K562 (cell line): ENCODE results near the gene RGS6. TPM values are rescaled to one million over a fixed set of nuclear protein-coding genes. Genes with fewer than 3 reads are reported as not detected.

Experiments
- ATAC-seq: fragments of 200-7000 bp; cut with Tn5 transposase; 3 replicates; pipeline ENCODE4 v1.9.1; 2020; ENCODE audit warnings: moderate library complexity
- BruUV-seq: library from RNA; stranded (reverse); fragments of 400-500 nt; replicated peaks from 2 replicates; lab custom pipeline; 2021; lab: Mats Ljungman, UMichigan
- CTCF ChIA-PET: fragments of 300-600 bp; formaldehyde crosslinking; extraction: SDS; loops from one replicate; lab custom pipeline; 2021; ENCODE audit warnings: low intra/inter-chr PET ratio; lab: Yijun Ruan, JAX
- POLR2A ChIA-PET: fragments of 300-600, 350-650 bp; sonication (Branson Sonifier 250); formaldehyde crosslinking; extraction: SDS; loops from one replicate; lab custom pipeline; 2021; ENCODE audit warnings: antibody characterized with exemption, inconsistent platforms; lab: Yijun Ruan, JAX
- DNase-seq, 4 experiments: peaks; one replicate each; pipeline versions ENCODE4 v3.0.0 to v3.0.0-alpha.2; 2011 to 2018; ENCODE audit warnings: low spot score in 3 of 4, mixed read lengths in 3 of 4; ENCODE audit errors: extremely low read depth in 1 of 4
- FAIRE-seq: peaks from 2 replicates; lab custom pipeline; 2011; peaks lifted over from hg19 to GRCh38; lab: Jason Lieb, UNC
- H2AFZ ChIP-seq: 2 replicates; pipeline ENCODE4 v1.6.0; 2011; ENCODE audit warnings: low read depth, low read length, control low read depth, inconsistent platforms
- H3K27ac ChIP-seq: fragments of 200-600 bp; 3 replicates; pipeline ENCODE4 v1.8.0; 2011; ENCODE audit warnings: low read depth, mild to moderate bottlenecking, control low read depth, inconsistent platforms, low read length, moderate library complexity, mixed read lengths; ENCODE audit errors: extremely low read depth
- H3K27me3 ChIP-seq, 2 experiments: fragments of 300-600 bp in 1 of 2; 2 replicates in 1 of 2; 3 replicates in 1 of 2; pipeline versions ENCODE4 v1.6.0 to v1.8.0; 2011; ENCODE audit warnings: inconsistent platforms in 2 of 2, low read length in 2 of 2, mild to moderate bottlenecking in 1 of 2, mixed read lengths in 1 of 2, moderate library complexity in 1 of 2; ENCODE audit not compliant: control insufficient read depth in 2 of 2, insufficient read depth in 2 of 2
- H3K36me3 ChIP-seq: fragments of 300-600 bp; 3 replicates; pipeline ENCODE4 v1.8.0; 2011; ENCODE audit warnings: mild to moderate bottlenecking, low read length, inconsistent platforms; ENCODE audit not compliant: control insufficient read depth, insufficient read depth
- H3K4me1 ChIP-seq, 2 experiments: fragments of 200-600 bp in 1 of 2; replicated peaks in 1 of 2; 2 replicates in 1 of 2; 3 replicates in 1 of 2; pipeline versions ENCODE4 v1.5.1 to v1.8.0; 2011; ENCODE audit warnings: inconsistent platforms in 2 of 2, low read length in 2 of 2, mild to moderate bottlenecking in 1 of 2, mixed read lengths in 1 of 2, moderate library complexity in 1 of 2; ENCODE audit not compliant: control insufficient read depth in 2 of 2, insufficient read depth in 2 of 2
- H3K4me2 ChIP-seq: 2 replicates; pipeline ENCODE4 v1.6.1; 2011; ENCODE audit warnings: low read length, control low read depth, inconsistent platforms, mixed read lengths; ENCODE audit not compliant: insufficient read depth
- H3K4me3 ChIP-seq: fragments of 200-600 bp; sonication (generic), shearing (Covaris generic); 2 replicates; pipeline ENCODE4 v1.5.1; 2016; ENCODE audit warnings: control low read depth, inconsistent platforms
- H3K79me2 ChIP-seq: fragments of 200-600 bp; 3 replicates; pipeline ENCODE4 v1.8.0; 2011; ENCODE audit warnings: low read length, inconsistent platforms; ENCODE audit not compliant: control insufficient read depth, insufficient read depth
- H3K9ac ChIP-seq, 2 experiments: 2 replicates each; pipeline versions ENCODE4 v1.6.0 to v1.6.1; 2011; ENCODE audit warnings: low read depth in 2 of 2, low read length in 2 of 2, control low read depth in 1 of 2, inconsistent platforms in 1 of 2, mild to moderate bottlenecking in 1 of 2, mixed read lengths in 1 of 2; ENCODE audit not compliant: insufficient read depth in 1 of 2
- H3K9me1 ChIP-seq: one replicate; pipeline ENCODE4 v1.6.0; 2011; ENCODE audit warnings: inconsistent platforms, mild to moderate bottlenecking, low read length, moderate library complexity; ENCODE audit not compliant: control insufficient read depth, insufficient read depth
- H3K9me3 ChIP-seq: replicated peaks from 2 replicates; pipeline ENCODE4 v1.5.1; 2011; ENCODE audit warnings: low read depth, low read length, inconsistent platforms; ENCODE audit not compliant: control insufficient read depth, insufficient read depth
- H4K20me1 ChIP-seq: replicated peaks from 2 replicates; pipeline ENCODE4 v1.6.1; 2011; ENCODE audit warnings: low read length, inconsistent platforms, mixed read lengths; ENCODE audit not compliant: control insufficient read depth, insufficient read depth
- CCAR2 ChIP-seq: fragments of 200-400 bp; formaldehyde crosslinking; IDR thresholded peaks from 2 replicates; pipeline ENCODE4 v1.6.1; 2017; ENCODE audit warnings: mild to moderate bottlenecking, low read depth, low read length
- DNMT1 ChIP-seq: fragments of 450-650 bp; IDR thresholded peaks from 2 replicates; pipeline ENCODE4 v1.6.1; 2016; ENCODE audit warnings: antibody characterized with exemption, mild to moderate bottlenecking
- ETV5 ChIP-seq: sonication (generic); formaldehyde crosslinking; IDR thresholded peaks from 2 replicates; pipeline ENCODE4 v1.4.0; 2020; ENCODE audit warnings: low read depth, mild to moderate bottlenecking, missing genetic modification reagents
- GATAD2B ChIP-seq: fragments of 450-650 bp; IDR thresholded peaks from 2 replicates; pipeline ENCODE4 v1.6.1; 2017; ENCODE audit warnings: mild to moderate bottlenecking, borderline replicate concordance
- ILF3 ChIP-seq: fragments of 450-650 bp; IDR thresholded peaks from 2 replicates; pipeline ENCODE4 v1.6.1; 2018; ENCODE audit warnings: antibody characterized with exemption, mild to moderate bottlenecking, moderate library complexity, borderline replicate concordance
- KDM5B ChIP-seq: fragments of 200-600 bp; sonication (generic); IDR thresholded peaks from 2 replicates; pipeline ENCODE4 v1.6.1; 2012; ENCODE audit warnings: low read depth, mild to moderate bottlenecking, moderate library complexity, low read length, control low read depth, inconsistent platforms; ENCODE audit not compliant: insufficient replicate concordance
- KLF13 ChIP-seq: fragments of 450-650 bp; IDR thresholded peaks from 2 replicates; pipeline ENCODE4 v1.6.1; 2016; ENCODE audit warnings: missing genetic modification characterization, low read depth, mild to moderate bottlenecking, missing compliant biosample characterization, moderate library complexity, borderline replicate concordance
- KLF16 ChIP-seq: IDR thresholded peaks from 2 replicates; pipeline ENCODE4 v1.6.1; 2016; ENCODE audit warnings: antibody characterized with exemption
- POLR2AphosphoS5 ChIP-seq: IDR thresholded peaks from 2 replicates; pipeline ENCODE4 v1.6.1; 2011; ENCODE audit warnings: mild to moderate bottlenecking, low read depth, low read length, moderate library complexity; ENCODE audit not compliant: control insufficient read depth, insufficient read depth
- SAFB ChIP-seq: fragments of 200-400 bp; formaldehyde crosslinking; IDR thresholded peaks from 2 replicates; pipeline ENCODE4 v1.6.1; 2017; ENCODE audit warnings: low read depth, low read length, borderline replicate concordance
- SMC3 ChIP-seq: conservative IDR thresholded peaks from 2 replicates; pipeline ENCODE4 v1.6.1; 2011; ENCODE audit warnings: low read depth, low read length, improper control_type of control experiment; ENCODE audit not compliant: insufficient read depth
- TAL1 ChIP-seq: fragments of 450-650 bp; IDR thresholded peaks from 2 replicates; pipeline ENCODE4 v1.6.1; 2016; ENCODE audit warnings: mild to moderate bottlenecking
- ZNF274 ChIP-seq: IDR thresholded peaks from 2 replicates; pipeline ENCODE4 v1.6.1; 2011; ENCODE audit warnings: low read depth, mild to moderate bottlenecking, low read length, moderate library complexity, borderline replicate concordance
- ZNF318 ChIP-seq, 2 experiments: fragments of 450-650 bp; IDR thresholded peaks; 2 replicates each; pipeline ENCODE4 v1.6.1; 2016; ENCODE audit warnings: mild to moderate bottlenecking in 2 of 2, borderline replicate concordance in 1 of 2, low read depth in 1 of 2, moderate library complexity in 1 of 2
- ZNF431 ChIP-seq: sonication (generic); formaldehyde crosslinking; IDR thresholded peaks from 2 replicates; pipeline ENCODE4 v1.8.0; 2022; ENCODE audit warnings: mild to moderate bottlenecking, missing genetic modification reagents
- WGBS: fragments of 100-300 bp; shearing (Covaris generic); methylation state at CpG from one replicate; pipeline ENCODE4 v1.1.6; 2016; ENCODE audit warnings: low coverage, mixed read lengths; ENCODE audit not compliant: insufficient coverage; ENCODE audit errors: missing lambda C conversion rate; 5-methylcytosine and 5-hydroxymethylcytosine counted together
- in situ Hi-C: fragments of 300-500 bp; cut with MboI; formaldehyde crosslinking; loops from 4 replicates; pipeline ENCODE4 v1.15.0; 2018; ENCODE audit warnings: inconsistent platforms, mixed read lengths
- intact Hi-C: fragments of 100-400 bp; cut with micrococcal nuclease; formaldehyde crosslinking; loops from 2 replicates; pipeline ENCODE4 v1.14.2; 2022
- polyA plus RNA-seq, 8 experiments: library from polyadenylated mRNA; depleted of rRNA in 4 of 8; stranded (reverse) in 5 of 8; unstranded in 3 of 8; fragments of >200 nt; fragmentation: Nextera tagmentation in 2 of 8; fragmentation: Illumina TruSeq in 1 of 8; extraction: Ambion mirVana in 2 of 8; extraction: Trizol in 1 of 8; gene quantifications; 2 replicates each; pipeline versions ENCODE4 v1.2.1 to v1.2.3, GENCODE V29; 2011 to 2014; ENCODE audit warnings: inconsistent platforms in 1 of 8, missing spikeins in 1 of 8
- total RNA-seq, 7 experiments: library from RNA; depleted of rRNA in 6 of 7; stranded (reverse); fragments of >200 nt in 6 of 7; fragmentation: Illumina TruSeq in 2 of 7; extraction: Trizol in 2 of 7; gene quantifications; 2 replicates each; pipeline versions ENCODE4 v1.2.1 to v1.2.3, GENCODE V29; 2011 to 2021; ENCODE audit warnings: low replicate concordance in 1 of 7

The RGS6 gene
- total and polyA plus RNA-seq, 9 of the 15 experiments (the other 6 are each of a cell fraction or from before 2014, with no cell fraction given): not detected

GRCh38 chr14:72341237-72341636, 409.0 kb downstream of the RGS6 start (continued):
- no peak for TF ChIP-seq SMC3

- Histone ChIP-seq H3K9ac (no peak overlapping the region), H3K27ac (no peak overlapping the region), H4K20me1 (no peaks in the 10 kb centered on the region; the same call in 1 of the 2 replicates), H3K4me1 (no peaks in the 10 kb centered on the region), H3K9me1 (no peaks in the 10 kb centered on the region), H3K4me2 (no peak overlapping the region), H3K79me2 (no peaks in the 10 kb centered on the region), H3K4me3 (no peak overlapping the region), H3K27me3 (no peaks in the 10 kb centered on the region), H3K36me3 (no peaks in the 10 kb centered on the region), H3K9me3 (no peaks in the 10 kb centered on the region), H2AFZ (no peak overlapping the region)
- DNase-seq (no peak), FAIRE-seq (no peak), ATAC-seq (no peak)
- 0% methylated on average over 2 of the region's 2 CpGs for WGBS
- intact Hi-C loops (no loop called here), in situ Hi-C loops (no loop called here)
- BruUV-seq: no TSS peak
- POLR2A ChIA-PET: no interaction called here
- CTCF ChIA-PET: no interaction called here
- TF ChIP-seq CCAR2: no peak
- no peak for TF ChIP-seq ETV5
- TF ChIP-seq SAFB: no peak
- TF ChIP-seq KLF13 (tag): no peak
- no peak for TF ChIP-seq GATAD2B
- no peak for TF ChIP-seq KLF16
- no peak for TF ChIP-seq ZNF274
- no peak for TF ChIP-seq ZNF318 (IDR thresholded peaks at IDR 0.05; ENCODE audit: borderline replicate concordance in 1 of 2, low read depth in 1 of 2)
- no peak for TF ChIP-seq ZNF431 (CRISPR knock-in tag)
- no peak for TF ChIP-seq DNMT1
- no peak for TF ChIP-seq POLR2AphosphoS5
- TF ChIP-seq KDM5B: no peak
- no peak for TF ChIP-seq ILF3
- no peak for TF ChIP-seq TAL1
These were observed 409.5 kb downstream of the RGS6 start for GRCh38 chr14:72341686-72342085.
